Measurements from ENCODE around the gene TBC1D9.

DNA sequence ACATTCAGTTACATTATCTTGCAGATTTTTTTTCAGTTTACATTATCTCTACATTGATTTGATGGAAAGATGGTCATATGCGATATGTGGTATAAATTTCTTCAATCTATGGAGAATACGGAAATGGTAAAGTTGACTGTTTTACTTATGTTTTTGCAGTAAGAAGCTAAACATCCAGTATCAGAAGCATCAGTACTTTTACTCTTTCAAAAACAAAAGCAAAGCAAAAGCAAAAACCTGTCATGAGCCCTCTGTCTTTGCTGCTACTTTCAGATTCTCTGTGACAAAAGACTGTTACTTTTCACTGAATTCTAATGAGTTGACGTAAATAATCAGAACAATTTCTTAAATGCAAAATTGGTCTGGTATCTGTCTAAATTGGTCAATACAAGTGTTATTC, 135.0 kb downstream of the TBC1D9 start:
- no peak for TF ChIP-seq CTCF (IDR thresholded peaks at IDR 0.05)
- TF ChIP-seq POLR2A (IDR thresholded peaks at IDR 0.05): no peak

Measured in right lobe of liver (tissue), 4 donors.